Activated CD8-positive, alpha-beta memory T cell treated with anti-CD3 and anti-CD28 coated beads, Interleukin-2, amount 50 U/mL, for 24 hours (primary cell): ENCODE results near the gene ALPK3.

Experiments used
- DNase-seq: peaks from one replicate; pipeline ENCODE4 v3.0.0-alpha.2; 2020; ENCODE audit errors: extremely low read depth

The ALPK3 gene

DNA sequence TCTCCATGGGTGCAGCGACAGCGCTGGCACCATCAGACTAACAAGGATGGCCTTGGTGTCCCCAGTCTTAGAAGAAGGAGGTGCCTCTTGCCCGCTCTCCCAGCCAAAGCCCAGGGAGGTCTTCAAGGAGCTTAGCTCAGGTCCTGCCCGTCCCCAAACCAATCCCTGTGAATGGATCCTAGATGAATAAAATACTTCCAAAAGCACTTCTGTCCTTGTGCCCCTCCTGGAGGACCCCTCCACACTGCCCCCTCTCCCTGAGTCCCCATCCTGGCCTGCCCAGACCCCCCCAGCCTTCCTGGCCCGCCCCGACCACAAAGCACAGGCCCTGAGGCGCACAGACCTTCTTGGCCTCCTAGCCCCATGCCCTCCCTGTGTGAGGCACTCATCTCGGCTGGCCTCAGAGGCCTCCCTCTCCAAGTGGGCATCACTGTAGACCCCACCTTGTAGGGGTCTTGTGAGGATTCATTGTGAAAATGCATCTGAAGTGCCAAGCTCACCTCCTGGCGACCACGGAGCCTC, 75.7 kb downstream of the ALPK3 start:
- DNase-seq = no peak

DNA sequence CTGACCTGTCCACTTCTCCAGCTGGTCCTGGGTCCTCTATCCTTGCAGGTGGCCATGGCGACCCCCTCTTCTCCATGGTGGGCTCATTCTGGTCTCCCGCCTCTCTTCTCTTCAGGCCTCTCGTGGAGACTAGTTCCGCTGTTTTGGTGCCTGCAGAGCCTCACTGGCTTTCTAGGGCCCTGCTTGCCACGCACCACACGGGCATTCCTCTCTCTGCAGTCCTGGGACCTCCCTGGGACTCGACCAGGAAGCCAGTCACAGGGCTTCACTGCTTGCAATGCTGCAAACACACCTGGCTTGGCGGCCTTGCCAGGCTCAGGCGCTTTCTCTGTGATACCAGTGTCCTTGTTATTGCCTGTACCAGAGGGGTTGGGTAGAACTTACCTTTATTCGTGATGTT, 76.5 kb downstream of the ALPK3 start:
- DNase-seq = no peak

DNA sequence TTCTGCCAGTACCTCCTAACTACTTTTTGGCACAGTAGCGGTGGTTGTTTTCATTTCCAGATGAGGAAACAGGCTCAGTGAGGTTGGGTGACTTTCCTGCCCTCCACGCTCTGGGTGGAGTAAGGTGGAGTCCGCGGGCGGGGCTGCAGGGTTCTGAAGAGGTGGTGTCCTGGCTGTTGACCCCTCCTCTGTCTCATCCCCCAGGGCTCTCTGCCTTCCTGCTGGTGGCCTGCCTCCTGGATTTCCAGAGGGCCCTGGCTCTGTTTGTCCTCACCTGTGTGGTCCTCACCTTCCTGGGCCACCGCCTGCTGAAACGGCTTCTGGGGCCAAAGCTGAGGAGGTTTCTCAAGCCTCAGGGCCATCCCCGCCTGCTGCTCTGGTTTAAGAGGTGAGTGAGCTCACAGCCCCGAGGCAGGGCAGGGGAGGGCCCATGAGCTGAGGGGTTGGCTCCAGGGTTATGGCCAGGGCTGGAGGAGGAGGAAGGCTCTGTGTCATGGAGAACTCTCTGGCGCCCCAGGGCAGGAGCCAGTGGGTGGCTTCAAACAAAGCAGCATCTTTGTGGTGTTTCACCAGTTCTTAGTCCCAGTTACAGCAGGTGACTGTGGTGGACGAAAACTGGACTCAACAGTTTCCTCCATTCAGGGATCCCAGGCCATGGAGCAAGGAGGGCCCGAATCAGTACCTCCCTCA, 77.7 kb downstream of the ALPK3 start:
- DNase-seq = no peak

DNA sequence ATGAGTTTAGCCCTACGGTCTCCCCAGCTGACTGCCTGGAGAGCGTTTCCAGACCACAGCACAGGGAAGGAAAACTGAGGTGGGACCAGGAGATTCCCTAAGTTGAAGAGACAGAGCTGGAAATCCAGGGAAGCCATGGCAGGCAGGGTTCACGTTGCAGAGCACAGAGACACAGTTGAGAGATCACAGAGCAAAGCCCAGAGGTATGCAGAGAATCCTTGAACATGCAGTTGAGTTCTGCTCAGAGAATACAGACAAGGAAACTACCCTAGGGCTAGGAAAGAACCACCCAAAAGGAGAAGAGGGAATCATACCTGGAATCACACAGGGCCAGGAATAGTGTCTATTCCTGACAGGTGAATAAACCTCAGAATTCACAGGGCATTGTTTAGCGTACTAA, 81.6 kb downstream of the ALPK3 start:
- no peak for DNase-seq

DNA sequence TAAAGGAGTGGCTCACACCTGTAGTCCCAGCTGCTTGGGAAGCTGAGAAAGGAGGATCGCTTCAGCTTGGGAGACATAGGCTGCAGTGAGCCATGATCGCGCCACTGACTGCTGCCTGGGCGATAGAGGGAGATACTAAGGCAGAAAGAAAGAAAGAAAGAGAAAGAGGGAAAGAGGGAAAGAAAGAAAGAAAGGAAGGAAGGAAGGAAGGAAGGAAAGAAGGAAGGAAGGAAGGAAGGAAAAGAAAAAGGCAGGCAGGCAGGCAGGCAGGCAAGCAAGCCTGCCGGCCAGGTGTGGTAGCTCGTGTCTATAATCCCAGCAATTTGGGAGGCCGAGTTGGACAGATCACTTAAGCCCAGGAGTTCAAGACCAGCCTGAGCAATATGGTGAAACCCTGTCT, 82.6 kb downstream of the ALPK3 start:
- DNase-seq = no peak

DNA sequence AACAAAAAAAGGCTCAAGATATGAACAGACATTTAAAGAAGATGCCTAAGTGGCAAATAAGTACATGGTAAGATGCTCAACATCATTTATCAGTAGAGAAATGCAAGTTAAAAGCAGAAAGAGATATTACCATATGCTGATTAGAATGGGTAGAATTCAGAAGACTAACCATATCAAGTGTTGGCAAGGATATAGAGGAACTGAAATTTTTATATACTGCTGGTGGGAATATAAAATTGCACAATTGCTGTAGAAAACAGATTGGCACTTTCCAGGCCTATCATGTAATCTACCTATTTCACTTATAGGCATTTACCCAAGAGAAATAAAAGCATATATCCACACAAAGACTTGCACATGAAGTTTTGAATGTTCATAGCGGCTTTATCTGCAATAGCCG, 84.4 kb downstream of the ALPK3 start:
- no peak for DNase-seq

DNA sequence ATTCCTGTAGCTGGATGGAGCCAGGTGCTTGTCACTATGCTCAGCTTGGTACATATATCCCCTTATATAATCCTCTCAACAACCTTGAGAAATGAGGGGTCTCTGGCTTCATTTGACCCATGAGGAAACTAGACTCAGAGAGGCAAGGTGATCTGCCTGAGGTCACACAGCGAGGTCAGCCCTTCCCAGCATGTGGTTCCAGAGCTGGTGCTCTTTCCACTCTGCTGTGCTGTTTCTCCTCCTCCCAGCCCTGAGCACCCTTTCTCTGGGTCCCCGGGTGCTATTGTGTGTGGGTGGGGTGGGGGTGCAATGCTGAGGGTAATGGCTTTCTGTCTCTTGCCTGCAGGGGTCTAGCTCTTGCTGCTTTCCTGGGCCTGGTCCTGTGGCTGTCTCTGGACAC, 86.6 kb downstream of the ALPK3 start:
- DNase-seq = no peak

DNA sequence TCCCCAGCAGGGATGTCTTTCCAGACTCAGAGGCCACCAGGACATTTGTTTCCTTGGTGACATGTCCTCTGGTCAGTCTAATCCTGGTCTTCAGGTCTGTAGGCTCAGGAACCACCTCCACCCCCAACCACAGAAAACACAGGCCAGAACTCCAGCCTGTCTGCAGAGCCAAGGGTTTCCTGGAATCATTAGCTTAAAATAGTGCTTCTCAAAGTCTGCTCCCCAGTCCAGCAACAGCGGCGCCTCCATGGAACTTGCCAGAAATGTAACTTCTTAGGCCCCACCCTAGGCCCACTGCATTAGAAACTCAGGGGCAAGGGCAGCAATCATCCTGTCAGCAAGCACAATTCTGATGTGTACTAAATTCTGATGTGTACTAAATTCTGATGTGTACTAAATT, 87.3 kb downstream of the ALPK3 start:
- no peak for DNase-seq

DNA sequence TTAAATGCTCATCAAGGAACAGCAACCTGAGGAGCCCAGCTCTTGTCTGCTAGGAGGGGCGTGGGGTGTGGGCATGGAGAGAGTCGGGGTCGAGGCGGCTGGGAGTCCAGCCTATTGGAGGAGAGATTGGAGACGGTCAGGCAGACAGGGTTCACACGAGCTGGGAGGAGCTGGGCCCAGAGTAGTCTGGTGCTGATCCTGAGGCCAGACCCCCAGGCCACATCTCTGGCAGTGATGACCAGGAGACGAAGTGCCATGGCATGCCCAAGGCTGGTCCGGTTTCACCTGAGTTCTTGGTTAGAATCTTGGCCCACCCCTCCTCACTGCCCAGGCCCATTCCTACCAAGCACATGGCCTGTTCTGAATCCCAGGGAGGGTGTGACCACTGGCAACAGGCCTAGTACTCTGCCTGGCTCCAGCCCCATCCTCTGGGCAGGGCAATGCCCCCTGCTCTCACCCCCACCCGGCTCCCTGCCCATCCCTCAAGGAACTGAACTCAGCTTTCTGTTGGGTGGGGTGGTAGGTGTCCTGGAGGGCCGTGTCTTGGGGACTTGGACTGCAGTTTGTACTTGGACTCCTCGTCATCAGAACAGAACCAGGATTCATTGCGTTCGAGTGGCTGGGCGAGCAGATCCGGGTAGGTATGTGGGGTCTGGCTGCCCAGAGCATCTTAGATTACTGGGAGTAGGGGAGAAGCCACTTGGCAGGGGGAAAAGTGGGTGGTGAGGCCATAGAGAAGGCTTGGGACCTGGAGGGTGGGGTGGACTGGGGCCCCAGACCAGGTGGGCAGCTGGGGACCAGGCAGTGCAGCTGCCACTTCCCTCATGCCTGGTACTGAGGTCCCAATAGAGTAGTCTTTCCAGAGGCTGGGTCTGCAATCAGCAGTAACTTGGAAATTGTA, 88.1 kb downstream of the ALPK3 start:
- no peak for DNase-seq

DNA sequence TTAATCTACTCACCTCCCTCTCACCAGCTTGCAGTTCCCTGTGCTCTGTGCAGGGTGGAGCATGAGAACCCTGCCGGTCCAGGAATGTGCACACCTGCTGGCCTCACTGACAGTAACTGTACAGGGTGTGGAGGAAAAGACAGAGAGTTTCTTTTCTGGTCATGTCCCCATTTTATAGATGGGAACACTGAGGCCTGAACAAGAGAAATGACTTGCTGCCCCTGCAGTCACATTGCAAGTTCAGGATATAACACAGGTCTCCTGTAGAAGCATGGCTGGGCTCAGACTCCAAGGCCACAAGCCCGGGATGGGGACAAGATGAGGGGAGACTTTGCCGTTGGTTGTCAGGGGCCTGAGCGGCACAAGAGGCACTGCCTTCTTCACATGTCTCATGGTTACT, 90.6 kb downstream of the ALPK3 start:
- DNase-seq = no peak

DNA sequence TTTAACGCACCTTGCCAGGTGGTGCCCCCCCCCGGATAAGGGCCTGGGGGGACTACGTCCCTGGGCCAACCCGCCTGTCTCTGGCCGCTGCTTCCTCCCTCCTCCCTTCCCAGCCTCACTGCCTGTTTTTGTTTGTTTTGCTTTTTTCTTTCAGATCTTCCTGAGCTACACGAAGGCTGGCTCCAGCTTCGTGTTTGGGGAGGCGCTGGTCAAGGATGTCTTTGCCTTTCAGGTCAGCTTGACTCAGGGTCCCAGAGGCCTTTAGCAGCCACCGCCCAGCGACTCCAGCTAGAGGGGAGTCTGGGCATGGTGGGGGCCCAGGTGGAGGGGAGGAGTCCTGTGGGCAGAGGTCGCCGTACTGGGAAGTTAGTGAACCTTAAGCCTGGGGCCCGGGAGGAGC, 91.4 kb downstream of the ALPK3 start:
- no peak for DNase-seq

DNA sequence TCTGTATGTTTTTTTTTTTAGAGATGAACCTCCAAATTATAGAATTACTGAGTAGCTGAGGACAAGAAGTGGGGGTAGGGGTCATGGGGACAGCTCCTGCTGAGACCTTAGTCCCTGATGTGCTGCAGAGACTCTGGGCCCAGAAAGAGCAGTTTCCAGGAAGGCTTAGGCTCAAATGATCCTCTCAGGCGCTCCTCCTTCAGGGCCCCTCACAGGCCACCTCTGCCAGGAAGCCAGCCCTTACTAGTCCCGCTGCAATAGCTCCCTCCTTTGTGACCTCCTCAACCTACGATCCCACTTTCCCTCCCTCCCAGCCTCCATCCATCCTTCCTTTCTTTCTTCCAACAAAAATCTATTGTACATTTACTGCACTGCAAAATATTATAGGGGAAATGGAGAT, 91.9 kb downstream of the ALPK3 start:
- DNase-seq = no peak

DNA sequence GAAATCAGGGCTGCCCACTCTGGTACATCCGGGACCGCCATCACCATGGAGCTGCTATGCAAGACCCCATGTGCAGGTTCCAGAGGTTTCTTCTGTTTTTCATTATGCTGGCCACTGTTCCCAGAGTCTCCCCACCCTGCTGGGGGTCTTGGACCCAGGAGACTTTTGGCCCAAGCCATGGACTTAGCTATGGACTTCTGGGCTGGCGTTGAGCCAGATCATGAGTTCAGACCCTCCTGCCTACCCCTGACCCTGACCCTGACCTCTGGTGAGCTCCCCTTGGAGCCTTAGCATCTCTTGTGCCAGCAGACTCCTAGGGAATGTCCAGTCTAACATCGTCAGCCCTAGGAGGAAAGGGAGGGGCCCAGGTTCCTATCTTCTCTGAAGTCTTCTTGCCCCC, 92.6 kb downstream of the ALPK3 start:
- DNase-seq = no peak

DNA sequence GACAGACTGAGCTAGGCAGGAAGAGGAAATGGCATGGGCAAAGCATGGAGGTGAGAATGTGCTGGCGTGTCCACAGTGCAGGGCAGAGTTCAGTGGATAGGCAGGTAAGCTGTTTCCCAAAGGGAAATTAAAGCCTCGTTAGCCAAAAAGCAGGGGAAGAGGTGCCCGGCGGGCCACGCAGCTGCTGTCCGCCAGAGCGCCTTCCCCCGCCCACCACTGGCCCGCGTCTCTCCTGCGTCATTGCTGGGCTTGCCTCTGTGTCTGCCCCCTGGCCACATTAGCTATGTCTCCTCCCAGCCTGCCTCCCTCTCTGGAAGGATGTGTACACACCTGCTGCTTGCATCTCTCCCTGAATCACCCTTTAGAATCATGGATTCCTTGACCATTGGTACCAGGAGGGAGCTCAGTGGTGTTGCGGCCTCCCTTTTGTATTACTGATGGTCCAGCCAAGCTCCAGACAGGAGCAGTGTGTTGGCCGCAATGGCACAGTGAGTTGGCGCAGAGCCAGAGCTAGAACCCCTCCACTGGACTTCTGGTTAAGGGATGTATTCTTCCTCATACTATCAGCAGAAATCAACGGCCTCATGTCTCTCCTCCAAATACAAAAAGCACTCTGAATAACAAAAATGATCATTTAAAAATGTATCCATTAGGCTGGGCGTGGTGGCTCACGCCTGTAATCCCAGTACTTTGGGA, 93.9 kb downstream of the ALPK3 start:
- no peak for DNase-seq

DNA sequence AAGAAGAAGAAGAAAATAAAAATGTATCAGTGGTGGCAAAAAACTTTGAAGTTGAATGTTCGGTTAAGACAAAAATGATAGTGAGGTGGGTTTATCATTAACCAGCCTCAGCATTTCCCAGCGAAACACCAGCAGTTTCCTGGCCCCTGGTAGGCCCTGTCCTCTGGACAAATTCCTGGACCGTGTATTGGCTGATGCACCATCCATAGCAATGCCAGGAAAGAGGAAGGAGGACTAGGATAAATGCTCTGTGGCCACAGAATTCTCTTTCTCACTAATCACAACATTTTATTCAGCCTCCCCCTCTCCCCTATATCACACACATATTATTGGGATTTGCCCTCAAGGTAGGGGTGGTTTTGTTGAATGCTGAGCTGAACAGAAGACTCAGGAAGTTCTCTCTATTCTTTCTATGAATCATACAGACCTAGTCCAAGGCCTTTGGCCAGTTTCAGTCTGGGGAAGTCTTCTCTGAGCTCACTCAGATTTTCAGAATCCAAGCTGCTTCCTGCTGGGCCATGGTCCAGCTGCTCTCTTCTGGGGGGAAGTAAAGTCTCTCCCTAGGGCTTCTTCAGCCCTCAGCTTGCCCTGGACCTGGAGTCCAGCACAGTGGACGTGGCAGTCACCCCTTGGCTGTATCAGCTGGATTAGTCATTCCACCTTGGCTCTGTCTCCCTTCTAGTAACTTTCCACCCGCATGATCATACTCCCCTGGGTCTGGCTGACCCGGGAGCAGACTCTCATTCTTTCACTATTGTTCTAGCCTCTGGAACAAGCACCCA, 94.9 kb downstream of the ALPK3 start:
- DNase-seq = no peak

DNA sequence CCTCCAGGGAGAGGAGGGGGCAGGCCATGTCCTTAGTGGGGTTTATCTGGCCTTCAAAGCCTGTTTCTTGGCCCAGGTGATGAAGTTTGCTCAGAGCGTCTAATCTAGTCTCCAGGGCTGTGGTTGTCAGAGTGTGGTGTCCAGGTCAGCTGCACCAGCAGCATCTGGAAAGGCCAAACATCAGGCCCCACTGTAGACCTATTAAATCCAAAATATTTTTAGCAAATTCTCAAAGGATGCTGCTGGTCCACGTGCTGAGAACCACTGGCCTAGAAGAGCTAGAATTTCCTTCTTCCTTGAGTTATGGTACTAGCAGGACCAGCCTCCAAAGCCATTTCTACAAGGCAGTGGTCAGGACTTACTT, 96.2 kb downstream of the ALPK3 start:
- DNase-seq = no peak

DNA sequence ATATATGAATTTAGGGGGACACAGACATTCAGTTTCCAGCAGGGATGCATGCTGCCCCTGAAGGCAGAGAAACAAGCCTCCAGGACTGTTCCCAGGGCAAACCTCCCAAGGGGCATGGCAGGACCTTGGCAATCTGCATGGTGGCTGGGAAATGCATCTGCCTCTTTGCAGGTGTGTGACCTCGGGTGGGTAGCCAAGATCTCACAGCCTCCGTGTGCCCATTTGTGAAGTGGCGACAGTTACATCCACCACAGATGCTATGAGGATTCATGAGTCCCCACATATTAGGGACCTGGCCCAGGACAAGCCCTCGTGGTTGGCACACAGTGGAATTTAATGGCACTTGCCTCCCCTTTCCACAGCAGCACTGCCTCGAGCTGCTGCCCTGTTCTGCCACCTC, 97.2 kb downstream of the ALPK3 start:
- DNase-seq = no peak

DNA sequence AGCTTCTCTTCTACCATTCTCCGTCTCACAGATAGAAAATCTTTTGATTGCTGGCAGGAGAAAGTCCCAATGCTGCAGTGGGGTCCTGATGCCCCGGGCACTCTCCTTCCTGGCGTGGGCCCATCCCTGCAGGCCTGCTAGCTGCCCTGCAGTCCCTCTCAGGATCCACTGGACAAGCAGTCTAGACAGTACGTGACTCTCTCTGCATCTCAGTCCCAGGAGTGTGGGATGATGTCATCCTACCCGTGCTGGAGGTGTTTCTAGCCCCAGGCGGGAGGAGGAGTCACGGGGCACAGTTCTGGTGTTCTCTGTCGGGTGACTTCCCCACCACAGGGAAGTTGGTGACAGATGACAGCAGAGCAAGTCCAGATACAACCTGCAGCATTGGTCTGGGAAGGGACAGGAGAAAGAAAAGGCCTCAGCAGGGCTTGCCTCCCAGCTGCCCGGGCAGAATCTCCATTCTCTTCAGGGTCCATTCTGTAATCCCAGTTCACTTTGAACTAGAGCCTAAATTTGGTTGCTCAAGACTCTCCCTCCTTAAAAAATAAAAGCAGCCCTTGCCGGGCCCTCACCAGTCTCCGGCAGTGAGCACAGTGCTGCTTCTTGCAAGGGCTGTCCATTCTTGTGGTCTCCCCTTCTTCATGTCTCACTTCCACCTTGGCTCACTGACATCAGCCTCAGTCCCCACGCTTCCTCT, 97.9 kb downstream of the ALPK3 start:
- DNase-seq = no peak

DNA sequence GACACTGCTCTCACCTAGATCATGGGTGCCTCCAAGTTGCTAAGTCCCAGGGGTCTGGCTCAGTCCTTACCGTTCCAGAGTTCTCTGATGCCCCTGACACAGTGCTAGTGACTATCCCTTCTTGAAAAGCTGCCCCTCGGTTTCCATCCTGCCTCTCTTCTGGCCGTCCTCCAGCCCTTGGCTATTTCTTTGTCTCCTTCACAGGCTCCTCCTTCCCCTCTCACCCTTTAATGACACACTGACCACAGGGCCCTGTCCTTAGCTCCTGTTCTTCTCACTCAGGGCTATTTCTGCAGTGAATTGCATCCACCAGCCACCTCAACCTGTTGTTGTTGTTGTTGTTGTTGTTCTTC, 98.4 kb downstream of the ALPK3 start:
- no peak for DNase-seq

DNA sequence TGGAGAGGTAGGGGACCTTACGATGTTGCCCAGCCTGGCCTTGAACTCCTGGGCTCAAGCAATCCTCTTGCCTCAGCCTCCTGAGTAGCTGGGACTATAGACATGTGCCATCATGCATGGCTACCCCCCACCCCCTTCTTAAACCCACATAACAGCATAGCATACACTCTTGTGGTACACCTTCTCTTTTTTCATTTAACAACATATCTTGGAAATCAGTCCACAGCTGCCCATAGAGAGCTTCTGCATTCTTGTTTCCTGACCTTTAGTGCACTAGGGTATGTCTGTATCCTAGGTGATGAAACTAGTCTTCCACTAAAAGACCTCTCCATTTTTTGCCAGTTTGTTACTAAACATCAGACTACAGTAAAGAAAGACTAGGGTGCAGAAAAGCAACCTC, 100.3 kb downstream of the ALPK3 start:
- no peak for DNase-seq

DNA sequence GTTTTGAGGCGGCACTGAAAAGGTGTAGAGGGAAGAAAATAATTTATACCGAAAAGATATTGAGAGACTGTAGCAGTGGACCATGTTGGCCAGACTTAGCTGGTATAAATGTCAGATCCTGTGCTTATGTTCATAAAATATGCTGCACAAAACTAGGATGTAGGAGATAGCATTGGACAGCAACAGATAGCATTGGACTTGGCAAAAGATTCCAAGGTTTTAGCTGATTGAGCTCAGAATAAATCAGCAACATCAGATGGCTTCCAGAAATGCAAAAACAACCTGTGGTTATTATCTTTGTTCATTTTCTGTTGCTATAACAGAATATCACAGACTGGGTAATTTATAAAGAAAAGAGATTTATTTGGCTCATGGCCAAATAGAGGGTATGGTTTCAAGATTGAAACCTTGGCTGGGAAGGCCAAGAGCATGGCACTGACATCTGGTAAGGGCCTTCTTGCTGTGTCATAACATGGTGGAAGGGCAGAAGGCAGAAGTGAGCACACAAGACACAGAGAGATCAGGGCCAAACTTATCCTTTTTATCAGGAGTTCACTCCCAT, 102.0 kb downstream of the ALPK3 start:
- DNase-seq = no peak
